SK-N-DZ (cell line): ENCODE results near the gene IFI30.

Experiments
- DNase-seq: peaks from one replicate; pipeline ENCODE4 v3.0.0-alpha.2; 2015; ENCODE audit warnings: low spot score

Gene IFI30

GRCh38 chr19:18171605-18172327 is 1.8 kb upstream of the IFI30 start:
- DNase-seq = no peak

GRCh38 chr19:18172331-18173053 is 1.1 kb upstream of the IFI30 start:
- no peak for DNase-seq

GRCh38 chr19:18173054-18173571 is 500 bp upstream of the IFI30 start:
- DNase-seq = no peak

- DNase-seq = no peak
Observed at GRCh38 chr19:18174983-18175382, 1.4 kb downstream of the IFI30 start.

- DNase-seq = no peak
Observed at GRCh38 chr19:18176367-18177310, 3.0 kb downstream of the IFI30 start.

GRCh38 chr19:18179957-18180356 is 6.3 kb downstream of the IFI30 start:
- DNase-seq = no peak

- DNase-seq = no peak
Observed at GRCh38 chr19:18183529-18183928, 9.9 kb downstream of the IFI30 start.

- DNase-seq = no peak
Observed at GRCh38 chr19:18185538-18185937, 11.9 kb downstream of the IFI30 start.

GRCh38 chr19:18190278-18190677 is 16.7 kb downstream of the IFI30 start:
- no peak for DNase-seq

- no peak for DNase-seq
Observed at GRCh38 chr19:18191640-18192062, 18.0 kb downstream of the IFI30 start.

GRCh38 chr19:18192673-18193387 is 19.2 kb downstream of the IFI30 start, which contains the start of gene MPV17L2:
TSS of gene MPV17L2 (plus strand) at chr19:18193218. CDS start at chr19:18193282, 64 bp downstream.
- peak; percentile 99 for DNase-seq

- DNase-seq = no peak
Observed at GRCh38 chr19:18193388-18194180, 20.0 kb downstream of the IFI30 start.

GRCh38 chr19:18194181-18194530 is 20.5 kb downstream of the IFI30 start:
- DNase-seq = no peak

- no peak for DNase-seq
Observed at GRCh38 chr19:18194554-18195238, 21.1 kb downstream of the IFI30 start.

- DNase-seq = no peak
Observed at GRCh38 chr19:18196511-18196845, 22.9 kb downstream of the IFI30 start.

GRCh38 chr19:18197306-18197705 is 23.7 kb downstream of the IFI30 start:
- no peak for DNase-seq

GRCh38 chr19:18197941-18198340 is 24.3 kb downstream of the IFI30 start:
- no peak for DNase-seq

- no peak for DNase-seq
Observed at GRCh38 chr19:18198374-18198773, 24.8 kb downstream of the IFI30 start.

- no peak for DNase-seq
Observed at GRCh38 chr19:18202397-18202777, 28.8 kb downstream of the IFI30 start.
